ENCODE results near the gene SPATA33.
"Not testable (repeated sequence)": the region's sequence is repeated elsewhere in the genome, so short reads cannot be mapped to it uniquely, and the experiment has no call there.

SPATA33 gene

DNA sequence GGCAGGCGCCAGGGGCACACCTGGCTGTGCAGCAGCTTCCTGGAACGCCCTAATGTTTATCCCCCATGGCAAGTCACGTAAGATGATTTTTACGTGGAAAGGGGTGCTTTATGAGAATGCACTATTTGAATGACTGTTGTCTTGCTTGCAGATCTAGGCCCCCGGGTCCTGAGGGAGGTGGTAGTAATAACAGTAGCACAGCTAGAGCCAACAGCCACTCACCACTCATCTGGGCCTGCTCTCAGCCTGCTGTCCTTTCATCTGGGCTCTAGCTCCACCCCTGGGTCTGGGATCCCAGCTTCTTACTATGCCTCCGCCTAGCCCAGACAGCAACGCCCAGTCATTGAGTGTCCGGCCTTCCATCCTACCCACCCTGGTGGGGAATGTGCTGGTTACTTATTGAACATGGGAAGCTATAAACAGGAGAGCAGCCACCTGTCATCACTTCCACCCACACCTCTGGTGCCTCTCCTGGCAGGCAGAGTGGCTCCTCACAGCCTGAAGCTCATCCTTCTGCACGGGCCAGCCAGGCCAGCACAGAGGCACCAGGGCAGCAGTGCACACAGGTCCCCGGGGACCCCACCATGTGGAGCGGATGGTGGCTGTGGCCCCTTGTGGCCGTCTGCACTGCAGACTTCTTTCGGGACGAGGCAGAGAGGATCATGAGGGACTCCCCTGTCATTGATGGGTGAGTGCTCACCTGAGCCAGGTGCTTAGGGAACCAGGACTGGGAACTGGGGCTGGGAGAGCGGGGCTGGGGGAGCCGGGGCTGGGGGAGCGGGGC is 27.6 kb upstream of the SPATA33 start:
- DNase-seq (ENCODE audit: low spot score) = no peak

- DNase-seq (ENCODE audit: low spot score) = peak; percentile 60
Measured at GRCh38 chr16:89633064-89633631, 24.5 kb upstream of the SPATA33 start.

GRCh38 chr16:89634463-89635385 is 22.9 kb upstream of the SPATA33 start:
- not testable (repeated sequence) for DNase-seq (ENCODE audit: low spot score)

DNA sequence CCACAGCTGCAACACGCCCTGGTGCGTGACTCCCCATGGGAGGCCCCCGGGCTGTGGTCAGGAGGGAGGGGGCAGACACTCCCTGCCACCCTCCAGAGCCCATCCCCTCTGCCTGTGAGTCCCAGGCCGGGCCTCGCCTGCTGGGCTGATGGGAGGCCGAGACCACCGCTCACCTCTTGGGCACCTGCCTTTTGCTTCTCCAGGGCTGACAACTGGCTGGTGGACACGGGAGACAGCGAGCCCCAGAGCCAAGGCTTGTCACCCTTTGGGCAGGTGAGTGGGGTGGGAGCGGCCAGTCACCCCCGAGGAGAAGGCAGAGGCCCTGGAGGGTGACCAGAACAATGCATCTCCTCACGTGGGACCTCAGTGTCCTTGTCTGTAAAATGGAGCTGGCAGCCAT is 21.0 kb upstream of the SPATA33 start:
- no peak for DNase-seq (ENCODE audit: low spot score)

- DNase-seq (ENCODE audit: low spot score) = no peak
Measured at GRCh38 chr16:89637379-89637778, 20.3 kb upstream of the SPATA33 start.

GRCh38 chr16:89638455-89638854 is 19.2 kb upstream of the SPATA33 start:
- DNase-seq (ENCODE audit: low spot score) = no peak

GRCh38 chr16:89639385-89639784 is 18.3 kb upstream of the SPATA33 start:
- no peak for DNase-seq (ENCODE audit: low spot score)

DNA sequence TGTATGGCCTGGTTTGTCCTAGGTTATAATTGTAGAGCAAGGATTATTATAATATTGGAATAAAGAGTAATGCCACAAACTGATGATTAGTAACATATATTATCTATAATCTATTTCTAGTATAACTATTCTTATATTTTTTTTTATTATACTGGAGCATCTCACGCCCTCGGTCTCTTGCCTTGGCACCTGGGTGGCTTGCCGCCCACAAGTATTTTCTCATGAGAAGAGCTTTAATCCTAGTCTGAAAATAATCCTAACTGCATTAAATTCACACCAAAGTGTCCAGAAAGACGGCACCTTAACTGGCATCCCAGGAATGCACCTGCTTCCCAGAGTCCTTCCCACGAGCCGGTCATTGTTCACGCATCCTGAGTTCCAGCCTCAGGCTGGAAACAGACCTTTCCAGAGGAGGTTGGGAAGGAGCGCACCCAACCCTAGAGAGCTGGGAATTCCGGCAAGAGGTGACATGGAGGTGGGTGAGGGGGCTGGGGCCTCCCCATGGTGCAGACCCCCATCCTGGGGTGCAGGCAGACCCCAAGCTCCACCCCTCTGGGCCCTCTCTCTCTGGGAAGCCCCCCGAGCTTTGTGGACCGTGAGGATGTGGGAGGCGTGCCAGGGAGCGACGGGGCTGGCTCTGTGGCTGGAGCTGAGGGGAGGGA is 16.0 kb upstream of the SPATA33 start:
- no peak for DNase-seq (ENCODE audit: low spot score)

GRCh38 chr16:89642574-89642973 is 15.1 kb upstream of the SPATA33 start:
- no peak for DNase-seq (ENCODE audit: low spot score)

GRCh38 chr16:89643769-89644300 is 13.8 kb upstream of the SPATA33 start:
- DNase-seq (ENCODE audit: low spot score) = no peak

- no peak for DNase-seq (ENCODE audit: low spot score)
Measured at GRCh38 chr16:89645122-89645521, 12.5 kb upstream of the SPATA33 start.

DNA sequence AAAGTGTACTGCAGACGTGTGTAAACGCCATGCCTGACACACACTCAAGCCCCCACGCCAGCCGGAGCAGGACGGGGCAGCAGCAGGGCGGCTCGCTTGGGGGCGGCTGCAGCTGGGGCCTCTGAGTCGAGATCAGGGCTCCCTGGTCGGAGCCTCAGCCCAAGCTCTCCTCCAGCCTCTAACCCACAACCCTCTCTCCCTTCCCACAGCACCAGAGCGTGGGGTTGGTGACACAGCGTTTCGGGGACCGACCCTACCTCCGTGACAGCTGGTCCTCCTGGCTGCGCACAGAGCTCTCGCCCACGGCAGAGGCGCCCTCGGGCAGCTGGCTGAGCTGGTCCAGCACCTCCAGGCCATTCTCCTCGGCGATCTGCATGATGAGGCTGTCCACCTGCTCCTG is 11.4 kb upstream of the SPATA33 start:
- no peak for DNase-seq (ENCODE audit: low spot score)

DNA sequence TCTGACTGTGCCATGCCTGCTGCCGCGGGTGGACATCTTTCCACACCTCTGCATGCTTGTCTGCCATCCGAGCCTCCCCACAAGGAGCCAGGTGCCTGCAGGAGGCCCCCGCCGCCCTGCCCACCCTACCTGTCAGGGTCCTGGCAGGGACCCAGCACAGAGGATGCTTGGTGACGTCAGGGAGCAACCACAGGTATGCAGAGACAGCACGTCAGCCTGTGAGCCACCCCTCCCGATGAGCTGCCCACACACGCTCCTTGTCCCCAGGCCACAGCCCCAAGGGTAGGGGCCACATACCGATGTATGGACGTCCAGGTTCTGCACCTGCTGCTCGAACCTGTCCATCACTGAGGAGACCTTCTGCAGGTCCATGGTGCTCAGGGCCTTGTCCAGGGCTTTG is 10.7 kb upstream of the SPATA33 start:
- DNase-seq (ENCODE audit: low spot score) = no peak

GRCh38 chr16:89651584-89651983 is 6.1 kb upstream of the SPATA33 start:
- DNase-seq (ENCODE audit: low spot score) = no peak

DNA sequence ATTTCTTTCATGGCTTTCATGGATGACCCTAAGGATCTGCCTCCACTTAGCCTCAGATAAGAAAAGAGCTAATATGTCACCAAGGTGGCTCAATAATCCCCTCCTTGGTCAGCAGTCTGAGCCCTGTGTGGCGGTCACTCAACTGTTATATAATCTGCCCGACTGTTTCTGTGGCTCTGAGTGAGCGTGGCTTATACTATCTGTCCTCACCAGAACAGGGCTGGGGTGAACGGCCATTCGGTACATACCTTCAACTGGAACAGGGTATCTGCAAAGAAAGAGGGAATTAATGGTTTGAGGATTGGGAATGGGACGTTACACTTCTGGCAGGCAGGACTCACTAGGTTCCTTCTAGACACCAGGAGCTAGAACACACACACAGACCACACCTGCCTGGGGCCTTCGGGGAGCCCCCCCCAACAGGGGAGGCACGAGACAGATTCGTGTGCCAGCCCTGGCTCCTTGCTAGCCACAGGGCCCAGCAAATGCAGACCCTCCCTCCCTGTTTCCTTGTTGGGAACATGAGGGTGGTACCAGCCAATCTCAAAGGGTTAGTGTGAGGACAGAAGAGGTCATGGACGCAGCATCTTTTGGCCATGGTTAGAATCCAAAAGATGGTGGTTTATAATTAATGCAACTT is 3.9 kb upstream of the SPATA33 start:
- DNase-seq (ENCODE audit: low spot score) = no peak

DNA sequence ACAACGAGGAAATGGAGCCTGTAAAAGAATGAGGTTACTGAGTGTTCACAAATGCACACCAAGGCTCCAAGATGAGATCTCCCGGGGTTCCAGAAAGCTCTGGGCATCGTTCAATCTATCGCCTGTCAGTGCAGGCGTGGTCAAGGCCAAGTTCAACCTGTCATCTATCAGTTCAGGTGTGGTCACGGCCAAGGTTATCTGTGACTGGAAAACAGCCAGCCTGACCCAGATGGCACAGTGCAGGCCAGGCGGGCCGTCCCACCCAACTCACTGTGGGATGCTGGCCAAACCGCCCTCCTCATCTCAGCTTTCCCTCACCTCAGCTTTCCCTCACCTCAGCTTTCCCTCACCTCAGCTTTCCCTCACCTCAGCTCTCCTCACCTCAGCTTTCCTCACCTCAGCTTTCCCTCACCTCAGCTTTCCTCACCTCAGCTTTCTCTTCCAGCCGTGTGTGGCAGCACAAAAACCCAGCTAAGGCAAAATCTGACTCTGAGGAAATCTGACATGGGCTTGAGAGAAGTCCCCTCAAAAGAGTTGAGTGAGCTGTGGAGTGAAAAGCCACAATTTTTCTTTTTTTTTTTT is 2.5 kb upstream of the SPATA33 start:
- no peak for DNase-seq (ENCODE audit: low spot score)

DNA sequence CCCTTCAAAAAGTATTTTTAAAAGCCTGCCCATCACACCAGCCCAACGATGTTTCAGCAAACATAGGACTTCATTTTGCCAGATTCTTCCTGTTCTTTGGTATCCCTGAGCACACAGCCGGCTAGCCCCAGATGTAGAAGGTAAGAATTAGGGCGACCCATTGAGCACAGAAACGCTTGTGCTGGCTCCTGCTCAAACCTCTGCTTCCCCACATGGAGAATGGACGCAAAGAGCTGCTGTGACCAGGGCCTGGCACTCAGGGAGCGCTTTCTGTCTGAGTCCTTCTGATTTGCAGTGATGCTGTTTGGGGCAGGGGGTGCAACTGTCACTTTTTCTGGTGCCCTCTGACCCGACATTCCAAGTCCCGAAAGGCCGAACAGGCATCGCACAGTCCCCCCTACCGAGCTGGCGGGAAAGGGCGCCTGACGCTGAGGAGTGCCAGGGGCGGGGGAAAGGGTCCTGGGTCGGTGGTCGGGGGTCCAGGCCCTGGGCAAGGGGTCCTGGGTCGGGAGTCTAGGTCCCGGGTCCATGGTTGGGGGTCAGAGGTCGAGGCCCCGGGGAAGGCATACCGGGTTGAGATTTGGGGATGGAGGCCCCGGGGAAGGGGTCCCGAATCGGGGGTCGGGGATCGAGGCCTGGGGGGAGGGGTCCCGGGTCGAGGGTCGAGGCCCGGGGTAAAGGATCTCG is 1.1 kb upstream of the SPATA33 start:
- no peak for DNase-seq (ENCODE audit: low spot score)

- DNase-seq (ENCODE audit: low spot score) = peak; percentile 53
Measured at GRCh38 chr16:89658221-89658879, 714 bp downstream of the SPATA33 start.

GRCh38 chr16:89660146-89660545 is 2.5 kb downstream of the SPATA33 start:
- no peak for DNase-seq (ENCODE audit: low spot score)

- no peak for DNase-seq (ENCODE audit: low spot score)
Measured at GRCh38 chr16:89661215-89661614, 3.6 kb downstream of the SPATA33 start.
